K562 (cell line): ENCODE data around the gene BICC1. TPM values are rescaled to one million over a fixed set of nuclear protein-coding genes. Genes with fewer than 3 reads are reported as not detected.

Experiments
- ATAC-seq: fragments of 200-7000 bp; cut with Tn5 transposase; 3 replicates; pipeline ENCODE4 v1.9.1; 2020; ENCODE audit warnings: moderate library complexity
- BruUV-seq: library from RNA; stranded (reverse); fragments of 400-500 nt; replicated peaks from 2 replicates; lab custom pipeline; 2021; lab: Mats Ljungman, UMichigan
- CTCF ChIA-PET: fragments of 300-600 bp; formaldehyde crosslinking; extraction: SDS; loops from one replicate; lab custom pipeline; 2021; ENCODE audit warnings: low intra/inter-chr PET ratio; lab: Yijun Ruan, JAX
- POLR2A ChIA-PET: fragments of 300-600, 350-650 bp; sonication (Branson Sonifier 250); formaldehyde crosslinking; extraction: SDS; loops from one replicate; lab custom pipeline; 2021; ENCODE audit warnings: antibody characterized with exemption, inconsistent platforms; lab: Yijun Ruan, JAX
- DNase-seq, 4 experiments: peaks; one replicate each; pipeline versions ENCODE4 v3.0.0 to v3.0.0-alpha.2; 2011 to 2018; ENCODE audit warnings: low spot score in 3 of 4, mixed read lengths in 3 of 4; ENCODE audit errors: extremely low read depth in 1 of 4
- FAIRE-seq: peaks from 2 replicates; lab custom pipeline; 2011; peaks lifted over from hg19 to GRCh38; lab: Jason Lieb, UNC
- H2AFZ ChIP-seq: 2 replicates; pipeline ENCODE4 v1.6.0; 2011; ENCODE audit warnings: low read depth, low read length, control low read depth, inconsistent platforms
- H3K27ac ChIP-seq: fragments of 200-600 bp; 3 replicates; pipeline ENCODE4 v1.8.0; 2011; ENCODE audit warnings: low read depth, mild to moderate bottlenecking, control low read depth, inconsistent platforms, low read length, moderate library complexity, mixed read lengths; ENCODE audit errors: extremely low read depth
- H3K27me3 ChIP-seq, 2 experiments: fragments of 300-600 bp in 1 of 2; 2 replicates in 1 of 2; 3 replicates in 1 of 2; pipeline versions ENCODE4 v1.6.0 to v1.8.0; 2011; ENCODE audit warnings: inconsistent platforms in 2 of 2, low read length in 2 of 2, mild to moderate bottlenecking in 1 of 2, mixed read lengths in 1 of 2, moderate library complexity in 1 of 2; ENCODE audit not compliant: control insufficient read depth in 2 of 2, insufficient read depth in 2 of 2
- H3K36me3 ChIP-seq: fragments of 300-600 bp; 3 replicates; pipeline ENCODE4 v1.8.0; 2011; ENCODE audit warnings: mild to moderate bottlenecking, low read length, inconsistent platforms; ENCODE audit not compliant: control insufficient read depth, insufficient read depth
- H3K4me1 ChIP-seq, 2 experiments: fragments of 200-600 bp in 1 of 2; replicated peaks in 1 of 2; 2 replicates in 1 of 2; 3 replicates in 1 of 2; pipeline versions ENCODE4 v1.5.1 to v1.8.0; 2011; ENCODE audit warnings: inconsistent platforms in 2 of 2, low read length in 2 of 2, mild to moderate bottlenecking in 1 of 2, mixed read lengths in 1 of 2, moderate library complexity in 1 of 2; ENCODE audit not compliant: control insufficient read depth in 2 of 2, insufficient read depth in 2 of 2
- H3K4me2 ChIP-seq: 2 replicates; pipeline ENCODE4 v1.6.1; 2011; ENCODE audit warnings: low read length, control low read depth, inconsistent platforms, mixed read lengths; ENCODE audit not compliant: insufficient read depth
- H3K4me3 ChIP-seq: fragments of 200-600 bp; sonication (generic), shearing (Covaris generic); 2 replicates; pipeline ENCODE4 v1.5.1; 2016; ENCODE audit warnings: control low read depth, inconsistent platforms
- H3K79me2 ChIP-seq: fragments of 200-600 bp; 3 replicates; pipeline ENCODE4 v1.8.0; 2011; ENCODE audit warnings: low read length, inconsistent platforms; ENCODE audit not compliant: control insufficient read depth, insufficient read depth
- H3K9ac ChIP-seq, 2 experiments: 2 replicates each; pipeline versions ENCODE4 v1.6.0 to v1.6.1; 2011; ENCODE audit warnings: low read depth in 2 of 2, low read length in 2 of 2, control low read depth in 1 of 2, inconsistent platforms in 1 of 2, mild to moderate bottlenecking in 1 of 2, mixed read lengths in 1 of 2; ENCODE audit not compliant: insufficient read depth in 1 of 2
- H3K9me1 ChIP-seq: one replicate; pipeline ENCODE4 v1.6.0; 2011; ENCODE audit warnings: inconsistent platforms, mild to moderate bottlenecking, low read length, moderate library complexity; ENCODE audit not compliant: control insufficient read depth, insufficient read depth
- H3K9me3 ChIP-seq: replicated peaks from 2 replicates; pipeline ENCODE4 v1.5.1; 2011; ENCODE audit warnings: low read depth, low read length, inconsistent platforms; ENCODE audit not compliant: control insufficient read depth, insufficient read depth
- H4K20me1 ChIP-seq: replicated peaks from 2 replicates; pipeline ENCODE4 v1.6.1; 2011; ENCODE audit warnings: low read length, inconsistent platforms, mixed read lengths; ENCODE audit not compliant: control insufficient read depth, insufficient read depth
- ARID1B ChIP-seq: fragments of 450-650 bp; IDR thresholded peaks from 2 replicates; pipeline ENCODE4 v1.6.1; 2016; ENCODE audit warnings: antibody characterized with exemption, mild to moderate bottlenecking, inconsistent platforms
- ZNF124 ChIP-seq: sonication (generic); formaldehyde crosslinking; IDR thresholded peaks from 2 replicates; pipeline ENCODE4 v1.8.1; 2022; ENCODE audit warnings: missing genetic modification reagents
- WGBS: fragments of 100-300 bp; shearing (Covaris generic); methylation state at CpG from one replicate; pipeline ENCODE4 v1.1.6; 2016; ENCODE audit warnings: low coverage, mixed read lengths; ENCODE audit not compliant: insufficient coverage; ENCODE audit errors: missing lambda C conversion rate; 5-methylcytosine and 5-hydroxymethylcytosine counted together
- in situ Hi-C: fragments of 300-500 bp; cut with MboI; formaldehyde crosslinking; loops from 4 replicates; pipeline ENCODE4 v1.15.0; 2018; ENCODE audit warnings: inconsistent platforms, mixed read lengths
- intact Hi-C: fragments of 100-400 bp; cut with micrococcal nuclease; formaldehyde crosslinking; loops from 2 replicates; pipeline ENCODE4 v1.14.2; 2022
- polyA plus RNA-seq, 8 experiments: library from polyadenylated mRNA; depleted of rRNA in 4 of 8; stranded (reverse) in 5 of 8; unstranded in 3 of 8; fragments of >200 nt; fragmentation: Nextera tagmentation in 2 of 8; fragmentation: Illumina TruSeq in 1 of 8; extraction: Ambion mirVana in 2 of 8; extraction: Trizol in 1 of 8; gene quantifications; 2 replicates each; pipeline versions ENCODE4 v1.2.1 to v1.2.3, GENCODE V29; 2011 to 2014; ENCODE audit warnings: inconsistent platforms in 1 of 8, missing spikeins in 1 of 8
- total RNA-seq, 7 experiments: library from RNA; depleted of rRNA in 6 of 7; stranded (reverse); fragments of >200 nt in 6 of 7; fragmentation: Illumina TruSeq in 2 of 7; extraction: Trizol in 2 of 7; gene quantifications; 2 replicates each; pipeline versions ENCODE4 v1.2.1 to v1.2.3, GENCODE V29; 2011 to 2021; ENCODE audit warnings: low replicate concordance in 1 of 7
- TF ChIP-seq, protein P1 (sequence below), 2 experiments: fragments of 450-650 bp in 1 of 2; sonication (generic) in 1 of 2; formaldehyde crosslinking in 1 of 2; IDR thresholded peaks; 2 replicates each; pipeline versions ENCODE4 v1.7.1 to v1.9.0; 2016 to 2022; ENCODE audit warnings: inconsistent platforms in 1 of 2, mild to moderate bottlenecking in 1 of 2, missing genetic modification reagents in 1 of 2
- TF ChIP-seq, protein P2 (sequence below): fragments of 250-450 bp; sonication (Bioruptor Pico); IDR thresholded peaks from 2 replicates; pipeline ENCODE4 v1.5.0; 2022; ENCODE audit warnings: mild to moderate bottlenecking

BICC1 gene
- total and polyA plus RNA-seq, 9 of the 15 experiments (the other 6 are each of a cell fraction or from before 2014, with no cell fraction given), result not detected

DNA sequence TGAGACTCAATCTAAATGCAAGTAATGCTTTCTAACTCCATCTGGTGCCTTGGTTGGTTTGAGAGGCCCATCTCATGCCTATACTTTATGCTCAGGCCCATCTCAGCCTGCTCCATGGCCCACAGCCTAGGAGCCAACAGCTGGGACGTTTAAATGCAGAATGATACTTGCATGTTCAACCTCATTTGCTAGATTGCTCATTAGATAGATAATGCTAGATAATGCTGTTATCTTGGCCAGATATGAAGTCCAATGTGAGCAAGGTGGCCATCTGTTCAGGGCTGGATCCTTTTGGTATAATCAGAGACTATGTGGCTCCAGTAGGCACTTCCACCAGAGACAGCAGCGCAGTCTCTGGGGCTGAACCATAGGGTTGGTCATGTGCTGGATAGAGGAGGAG lies 342.1 kb downstream of the BICC1 start:
- TF ChIP-seq ARID1B (no peak), ZNF124 (CRISPR knock-in tag) (no peak)
- TF ChIP-seq, protein P1, sequence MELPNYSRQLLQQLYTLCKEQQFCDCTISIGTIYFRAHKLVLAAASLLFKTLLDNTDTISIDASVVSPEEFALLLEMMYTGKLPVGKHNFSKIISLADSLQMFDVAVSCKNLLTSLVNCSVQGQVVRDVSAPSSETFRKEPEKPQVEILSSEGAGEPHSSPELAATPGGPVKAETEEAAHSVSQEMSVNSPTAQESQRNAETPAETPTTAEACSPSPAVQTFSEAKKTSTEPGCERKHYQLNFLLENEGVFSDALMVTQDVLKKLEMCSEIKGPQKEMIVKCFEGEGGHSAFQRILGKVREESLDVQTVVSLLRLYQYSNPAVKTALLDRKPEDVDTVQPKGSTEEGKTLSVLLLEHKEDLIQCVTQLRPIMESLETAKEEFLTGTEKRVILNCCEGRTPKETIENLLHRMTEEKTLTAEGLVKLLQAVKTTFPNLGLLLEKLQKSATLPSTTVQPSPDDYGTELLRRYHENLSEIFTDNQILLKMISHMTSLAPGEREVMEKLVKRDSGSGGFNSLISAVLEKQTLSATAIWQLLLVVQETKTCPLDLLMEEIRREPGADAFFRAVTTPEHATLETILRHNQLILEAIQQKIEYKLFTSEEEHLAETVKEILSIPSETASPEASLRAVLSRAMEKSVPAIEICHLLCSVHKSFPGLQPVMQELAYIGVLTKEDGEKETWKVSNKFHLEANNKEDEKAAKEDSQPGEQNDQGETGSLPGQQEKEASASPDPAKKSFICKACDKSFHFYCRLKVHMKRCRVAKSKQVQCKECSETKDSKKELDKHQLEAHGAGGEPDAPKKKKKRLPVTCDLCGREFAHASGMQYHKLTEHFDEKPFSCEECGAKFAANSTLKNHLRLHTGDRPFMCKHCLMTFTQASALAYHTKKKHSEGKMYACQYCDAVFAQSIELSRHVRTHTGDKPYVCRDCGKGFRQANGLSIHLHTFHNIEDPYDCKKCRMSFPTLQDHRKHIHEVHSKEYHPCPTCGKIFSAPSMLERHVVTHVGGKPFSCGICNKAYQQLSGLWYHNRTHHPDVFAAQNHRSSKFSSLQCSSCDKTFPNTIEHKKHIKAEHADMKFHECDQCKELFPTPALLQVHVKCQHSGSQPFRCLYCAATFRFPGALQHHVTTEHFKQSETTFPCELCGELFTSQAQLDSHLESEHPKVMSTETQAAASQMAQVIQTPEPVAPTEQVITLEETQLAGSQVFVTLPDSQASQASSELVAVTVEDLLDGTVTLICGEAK (IDR thresholded peaks at IDR 0.05), result no peak
- TF ChIP-seq, protein P1 (CRISPR knock-in tag; IDR thresholded peaks at IDR 0.05), result no peak
- TF ChIP-seq, protein P2, sequence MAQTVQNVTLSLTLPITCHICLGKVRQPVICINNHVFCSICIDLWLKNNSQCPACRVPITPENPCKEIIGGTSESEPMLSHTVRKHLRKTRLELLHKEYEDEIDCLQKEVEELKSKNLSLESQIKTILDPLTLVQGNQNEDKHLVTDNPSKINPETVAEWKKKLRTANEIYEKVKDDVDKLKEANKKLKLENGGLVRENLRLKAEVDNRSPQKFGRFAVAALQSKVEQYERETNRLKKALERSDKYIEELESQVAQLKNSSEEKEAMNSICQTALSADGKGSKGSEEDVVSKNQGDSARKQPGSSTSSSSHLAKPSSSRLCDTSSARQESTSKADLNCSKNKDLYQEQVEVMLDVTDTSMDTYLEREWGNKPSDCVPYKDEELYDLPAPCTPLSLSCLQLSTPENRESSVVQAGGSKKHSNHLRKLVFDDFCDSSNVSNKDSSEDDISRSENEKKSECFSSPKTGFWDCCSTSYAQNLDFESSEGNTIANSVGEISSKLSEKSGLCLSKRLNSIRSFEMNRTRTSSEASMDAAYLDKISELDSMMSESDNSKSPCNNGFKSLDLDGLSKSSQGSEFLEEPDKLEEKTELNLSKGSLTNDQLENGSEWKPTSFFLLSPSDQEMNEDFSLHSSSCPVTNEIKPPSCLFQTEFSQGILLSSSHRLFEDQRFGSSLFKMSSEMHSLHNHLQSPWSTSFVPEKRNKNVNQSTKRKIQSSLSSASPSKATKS (CRISPR knock-in tag), result no peak
- Histone ChIP-seq H3K9ac (no peak overlapping the region), H3K4me3 (no peak overlapping the region), H4K20me1 (no peaks in the 10 kb centered on the region), H3K4me1 (no peaks in the 10 kb centered on the region), H3K27ac (no peak overlapping the region), H3K9me3 (no peaks in the 10 kb centered on the region), H3K4me2 (no peak overlapping the region), H3K36me3 (no peaks in the 10 kb centered on the region), H3K9me1 (no peaks in the 10 kb centered on the region), H3K27me3 (no peaks in the 10 kb centered on the region), H3K79me2 (no peaks in the 10 kb centered on the region), H2AFZ (no peak overlapping the region)
- in situ Hi-C loops (no loop called here), intact Hi-C loops (no loop called here)
- ChIA-PET POLR2A (no interaction called here), CTCF (no interaction called here)
- ATAC-seq (no peak), FAIRE-seq (no peak), DNase-seq (no peak)
- no TSS peak for BruUV-seq
- 0% methylated on average over 2 of the region's 2 CpGs for WGBS
